GM18907 (cell line): Measurements from ENCODE around the gene ODAD2.

Experiments
- ATAC-seq: cut with Tn5 transposase; IDR thresholded peaks from one replicate; pipeline ENCODE4 v1.9.1; 2021; ENCODE audit warnings: mild to moderate bottlenecking, moderate library complexity; ENCODE audit not compliant: unreplicated experiment

Gene ODAD2

GRCh38 chr10:27844223-27844622 lies 154.7 kb downstream of the ODAD2 start:
- ATAC-seq = no peak

- no peak for ATAC-seq
These were observed 160.0 kb downstream of the ODAD2 start for GRCh38 chr10:27838901-27839300.

- ATAC-seq = no peak
These were observed 160.5 kb downstream of the ODAD2 start for GRCh38 chr10:27838361-27838760.

DNA sequence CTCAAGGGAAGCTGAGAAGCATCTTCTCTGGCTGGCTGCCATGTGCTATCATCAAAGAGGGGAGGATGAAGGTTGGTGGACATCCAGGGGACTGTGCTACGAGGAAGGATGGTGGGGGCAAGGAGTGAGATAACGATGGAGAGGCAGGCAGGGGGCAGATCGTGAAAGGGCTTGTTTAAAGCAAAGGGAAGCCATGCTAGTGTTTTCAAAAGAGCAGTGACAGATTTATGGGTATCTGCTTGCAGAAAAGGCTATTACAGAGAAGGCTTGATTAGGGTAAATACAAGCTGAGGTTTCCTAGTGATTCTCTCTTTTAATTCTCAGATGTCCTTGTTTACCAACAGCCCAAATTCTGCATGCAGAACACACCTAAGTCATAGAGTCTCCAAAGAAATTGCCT lies 164.4 kb downstream of the ODAD2 start:
- ATAC-seq = no peak

GRCh38 chr10:27833792-27834191 lies 165.1 kb downstream of the ODAD2 start:
- ATAC-seq = no peak

DNA sequence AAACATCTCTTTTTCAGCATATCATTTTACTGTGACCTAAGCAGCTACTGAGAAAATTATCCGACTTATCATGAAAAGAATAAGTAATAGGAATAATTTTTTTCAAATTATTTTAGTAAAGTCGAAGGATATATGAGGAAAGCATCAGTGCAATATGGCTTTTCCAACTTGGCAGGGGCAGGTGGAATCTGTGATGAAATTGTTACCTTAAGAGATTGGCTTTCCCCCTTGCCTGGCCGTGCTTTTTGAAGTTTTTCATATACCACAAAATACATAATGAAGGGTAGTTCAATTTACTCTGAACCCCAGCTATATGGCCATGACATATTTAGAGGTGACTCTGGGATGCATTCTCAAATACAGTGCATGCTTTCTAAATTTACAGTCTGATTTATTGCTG lies 166.1 kb downstream of the ODAD2 start:
- ATAC-seq = no peak

- no peak for ATAC-seq
These were observed 172.5 kb downstream of the ODAD2 start for GRCh38 chr10:27826369-27826768.

DNA sequence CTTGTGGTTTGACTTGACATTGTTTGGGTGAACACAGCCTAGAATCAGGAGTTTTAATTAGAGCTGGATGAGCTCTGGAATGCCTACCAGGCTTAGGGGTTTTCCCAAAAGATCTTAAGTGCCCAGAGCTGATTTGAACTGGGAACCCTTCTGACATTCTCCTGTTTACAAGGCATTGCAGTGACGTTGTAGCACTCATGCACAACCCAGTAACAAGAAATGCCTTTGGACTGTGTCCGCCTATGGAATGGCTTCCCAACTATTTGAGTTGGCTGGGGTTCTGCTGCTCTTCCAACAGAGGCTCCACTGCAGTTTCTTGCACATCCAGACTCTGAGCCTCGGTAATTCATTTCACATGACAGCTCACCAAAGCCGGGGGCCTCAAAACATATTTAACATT lies 176.6 kb downstream of the ODAD2 start:
- no peak for ATAC-seq

DNA sequence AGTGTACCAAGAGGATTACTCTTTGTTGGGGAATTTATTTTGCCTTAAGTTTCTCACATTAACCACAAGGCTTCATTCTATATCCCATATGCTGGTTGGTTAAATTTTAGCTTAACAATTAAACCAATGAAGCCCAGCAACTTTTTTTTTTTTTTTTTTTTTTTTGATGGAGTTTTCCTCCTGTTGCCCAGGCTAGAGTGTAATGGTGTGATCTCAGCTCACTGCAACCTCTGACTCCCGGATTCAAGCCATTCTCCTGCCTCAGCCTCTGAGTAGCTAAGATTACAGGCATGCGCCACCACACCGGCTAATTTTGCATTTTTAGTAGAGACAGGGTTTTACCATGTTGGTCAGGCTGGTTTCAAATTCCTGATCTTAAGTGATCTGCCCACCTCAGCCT lies 178.2 kb downstream of the ODAD2 start:
- no peak for ATAC-seq

DNA sequence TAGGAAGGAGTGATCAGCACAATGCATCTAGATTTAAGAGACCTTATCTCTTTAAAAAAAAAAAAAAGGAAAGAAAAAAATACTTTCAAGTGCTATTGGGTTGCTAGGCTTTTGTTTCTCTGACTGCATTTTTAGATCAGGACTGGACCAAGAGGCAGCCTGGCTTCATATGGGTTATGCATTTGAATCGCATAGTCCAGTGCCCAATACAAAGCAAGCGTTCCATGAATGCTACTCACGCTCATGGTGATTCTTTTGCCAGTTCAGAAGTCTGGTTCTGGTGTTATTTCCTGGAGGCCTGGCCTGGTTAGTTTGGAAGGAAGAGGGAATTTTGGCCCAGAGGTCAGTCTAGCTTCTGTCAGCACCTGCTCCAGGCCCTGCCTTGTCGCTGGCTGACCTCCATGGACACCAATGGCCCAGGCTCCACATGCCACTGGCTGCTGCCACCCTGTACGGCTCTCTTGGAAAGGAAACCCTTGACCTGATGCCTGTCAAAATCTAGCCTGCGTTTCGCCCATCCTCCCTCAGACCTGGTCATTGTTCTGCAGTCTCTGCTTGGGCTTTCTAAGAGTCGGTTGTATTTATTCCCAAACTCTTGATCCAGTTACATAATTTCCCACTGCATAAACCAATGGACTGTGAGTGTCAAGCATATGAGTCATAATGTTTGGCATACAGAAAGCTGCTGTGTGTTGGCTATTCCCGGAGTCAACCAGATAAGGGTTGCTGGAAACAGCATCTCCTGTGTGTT lies 178.9 kb downstream of the ODAD2 start:
- no peak for ATAC-seq

- ATAC-seq = no peak
These were observed 182.6 kb downstream of the ODAD2 start for GRCh38 chr10:27816320-27816719.

- ATAC-seq = no peak
These were observed 183.0 kb downstream of the ODAD2 start for GRCh38 chr10:27815846-27816245.

- no peak for ATAC-seq
These were observed 183.6 kb downstream of the ODAD2 start for GRCh38 chr10:27815261-27815660.

GRCh38 chr10:27805180-27805579 lies 193.7 kb downstream of the ODAD2 start:
- no peak for ATAC-seq

- ATAC-seq = no peak
These were observed 194.7 kb downstream of the ODAD2 start for GRCh38 chr10:27804136-27804535.

- no peak for ATAC-seq
These were observed 197.6 kb downstream of the ODAD2 start for GRCh38 chr10:27801171-27801785.

- no peak for ATAC-seq
These were observed 199.8 kb downstream of the ODAD2 start for GRCh38 chr10:27799046-27799445.

DNA sequence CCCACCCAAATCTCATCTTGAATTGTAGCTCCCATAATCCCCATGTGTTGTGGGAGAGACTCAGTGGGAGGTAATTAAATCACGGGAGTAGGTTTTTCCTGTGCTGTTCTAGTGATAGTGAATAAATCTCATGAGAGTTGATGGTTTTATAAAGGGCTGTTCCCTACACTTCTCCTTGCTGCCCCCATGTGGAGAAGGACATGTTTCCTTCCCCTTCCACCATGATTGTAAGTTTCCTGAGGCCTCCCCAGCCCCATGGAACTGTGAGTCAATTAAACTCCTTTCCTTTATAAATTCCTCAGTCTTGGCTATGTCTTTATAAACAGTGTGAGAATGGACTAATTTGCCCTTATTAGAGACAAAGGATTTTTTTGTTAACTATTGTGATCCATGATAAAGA lies 204.7 kb downstream of the ODAD2 start:
- no peak for ATAC-seq

DNA sequence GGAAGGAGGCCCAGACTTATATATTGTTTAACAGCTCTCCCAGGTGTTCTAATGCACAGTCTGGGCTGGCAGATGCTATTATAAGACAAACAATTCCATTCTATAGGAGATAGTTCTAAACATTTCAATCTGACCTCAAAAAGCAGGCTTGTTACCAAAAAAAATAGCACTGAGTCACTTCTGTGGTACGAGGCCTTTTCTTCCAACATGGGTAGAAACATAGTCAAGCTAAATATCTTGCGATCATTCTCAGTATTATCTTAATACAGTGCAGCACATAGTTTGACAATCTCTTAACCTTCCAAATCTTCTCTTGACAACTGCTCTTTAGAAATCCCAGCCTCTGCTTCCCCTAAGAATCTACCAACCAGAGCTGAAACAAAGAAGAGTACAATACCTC lies 206.7 kb downstream of the ODAD2 start:
- no peak for ATAC-seq

- ATAC-seq = no peak
These were observed 214.6 kb downstream of the ODAD2 start for GRCh38 chr10:27784272-27784671.

DNA sequence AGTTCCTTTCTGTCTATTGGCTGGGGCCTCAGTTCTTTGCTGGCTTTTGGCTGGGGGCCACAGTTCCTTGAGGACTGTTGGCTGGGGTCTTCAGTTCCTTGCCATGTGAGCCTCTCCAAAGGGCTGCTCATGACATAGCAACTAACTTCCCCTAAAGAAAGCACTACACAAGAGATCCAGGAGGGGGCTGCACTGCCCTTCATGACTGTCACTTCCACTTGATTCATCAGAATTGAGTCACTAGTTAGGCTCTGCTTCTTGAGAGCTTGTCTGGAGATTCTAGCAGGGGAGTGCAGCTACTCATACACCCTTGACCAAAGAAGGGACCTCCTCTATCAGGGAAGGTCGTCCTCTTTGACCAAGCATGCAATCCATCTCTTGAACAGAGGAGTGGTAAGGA lies 215.2 kb downstream of the ODAD2 start:
- ATAC-seq = no peak

- ATAC-seq = no peak
These were observed 219.3 kb downstream of the ODAD2 start for GRCh38 chr10:27779462-27780015.
